Measurements from ENCODE around the gene GSTK1.

- TF ChIP-seq RARB (CRISPR knock-in tag; IDR thresholded peaks at IDR 0.05) = no peak
- peak; percentile 82 for TF ChIP-seq ZFP3 (CRISPR knock-in tag; IDR thresholded peaks at IDR 0.05)
- TF ChIP-seq, protein P1, sequence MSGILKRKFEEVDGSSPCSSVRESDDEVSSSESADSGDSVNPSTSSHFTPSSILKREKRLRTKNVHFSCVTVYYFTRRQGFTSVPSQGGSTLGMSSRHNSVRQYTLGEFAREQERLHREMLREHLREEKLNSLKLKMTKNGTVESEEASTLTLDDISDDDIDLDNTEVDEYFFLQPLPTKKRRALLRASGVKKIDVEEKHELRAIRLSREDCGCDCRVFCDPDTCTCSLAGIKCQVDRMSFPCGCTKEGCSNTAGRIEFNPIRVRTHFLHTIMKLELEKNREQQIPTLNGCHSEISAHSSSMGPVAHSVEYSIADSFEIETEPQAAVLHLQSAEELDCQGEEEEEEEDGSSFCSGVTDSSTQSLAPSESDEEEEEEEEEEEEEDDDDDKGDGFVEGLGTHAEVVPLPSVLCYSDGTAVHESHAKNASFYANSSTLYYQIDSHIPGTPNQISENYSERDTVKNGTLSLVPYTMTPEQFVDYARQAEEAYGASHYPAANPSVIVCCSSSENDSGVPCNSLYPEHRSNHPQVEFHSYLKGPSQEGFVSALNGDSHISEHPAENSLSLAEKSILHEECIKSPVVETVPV (CRISPR knock-in tag; IDR thresholded peaks at IDR 0.05) = no peak
These were observed at the start of gene GSTK1 for GRCh38 chr7:143263266-143264195.
